ENCODE measurements around the gene FAF1.

FAF1 gene

DNA sequence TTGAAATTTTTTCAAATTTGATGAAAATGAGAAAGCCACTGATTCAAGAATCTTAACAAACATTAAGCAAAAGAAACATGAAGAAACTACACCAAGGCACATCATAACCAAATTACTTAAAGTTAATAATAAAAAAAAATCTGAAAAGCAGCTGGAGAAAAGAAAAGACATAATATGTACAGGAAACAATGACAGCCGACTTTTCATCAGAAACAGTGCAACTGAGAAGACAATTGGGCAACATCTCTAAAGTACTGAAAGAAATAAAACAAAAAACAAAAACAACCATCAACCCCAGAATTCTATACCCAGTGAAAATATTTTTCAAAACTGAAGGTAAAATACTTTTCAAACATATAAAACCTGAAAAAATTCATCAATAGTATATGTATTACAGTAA, 463.1 kb downstream of the FAF1 start:
- no peak for DNase-seq (ENCODE audit: extremely low spot score)
- TF ChIP-seq, protein P1, sequence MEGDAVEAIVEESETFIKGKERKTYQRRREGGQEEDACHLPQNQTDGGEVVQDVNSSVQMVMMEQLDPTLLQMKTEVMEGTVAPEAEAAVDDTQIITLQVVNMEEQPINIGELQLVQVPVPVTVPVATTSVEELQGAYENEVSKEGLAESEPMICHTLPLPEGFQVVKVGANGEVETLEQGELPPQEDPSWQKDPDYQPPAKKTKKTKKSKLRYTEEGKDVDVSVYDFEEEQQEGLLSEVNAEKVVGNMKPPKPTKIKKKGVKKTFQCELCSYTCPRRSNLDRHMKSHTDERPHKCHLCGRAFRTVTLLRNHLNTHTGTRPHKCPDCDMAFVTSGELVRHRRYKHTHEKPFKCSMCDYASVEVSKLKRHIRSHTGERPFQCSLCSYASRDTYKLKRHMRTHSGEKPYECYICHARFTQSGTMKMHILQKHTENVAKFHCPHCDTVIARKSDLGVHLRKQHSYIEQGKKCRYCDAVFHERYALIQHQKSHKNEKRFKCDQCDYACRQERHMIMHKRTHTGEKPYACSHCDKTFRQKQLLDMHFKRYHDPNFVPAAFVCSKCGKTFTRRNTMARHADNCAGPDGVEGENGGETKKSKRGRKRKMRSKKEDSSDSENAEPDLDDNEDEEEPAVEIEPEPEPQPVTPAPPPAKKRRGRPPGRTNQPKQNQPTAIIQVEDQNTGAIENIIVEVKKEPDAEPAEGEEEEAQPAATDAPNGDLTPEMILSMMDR (IDR thresholded peaks at IDR 0.05; ENCODE audit: control extremely low read depth, extremely low read depth, low read depth, missing control alignments), result no peak
- ChIA-PET CTCF (no interaction called here), POLR2A (no interaction called here)

DNA sequence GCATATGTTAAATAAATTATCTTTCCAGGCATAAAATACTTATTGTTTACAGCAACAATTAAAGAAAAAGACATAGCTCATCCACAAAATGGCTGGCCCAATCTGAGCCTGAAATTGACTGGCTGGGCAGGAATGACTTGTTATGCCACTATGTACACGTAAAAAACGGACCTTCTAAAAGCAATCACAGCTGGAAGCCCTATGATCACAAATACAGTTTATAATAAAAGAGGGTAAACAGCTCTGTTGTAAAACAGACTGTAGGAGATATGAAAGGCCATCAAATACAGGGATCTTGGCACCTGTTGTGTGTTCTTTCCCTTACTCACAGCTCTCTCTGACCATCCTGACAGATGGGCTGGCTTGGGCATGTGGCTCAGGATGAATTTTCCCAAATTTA, 466.4 kb downstream of the FAF1 start:
- ChIA-PET CTCF (interaction anchor here (0.7 to 2.8 kb wide), 3 partner anchors 9 to 13 kb away, joined by 3 to 9 read pairs (median 7); no protein-coding TSS in a partner anchor), POLR2A (no interaction called here)
- no peak for DNase-seq (ENCODE audit: extremely low spot score)
- TF ChIP-seq, protein P1 (IDR thresholded peaks at IDR 0.05; ENCODE audit: control extremely low read depth, extremely low read depth, low read depth, missing control alignments), result no peak

DNA sequence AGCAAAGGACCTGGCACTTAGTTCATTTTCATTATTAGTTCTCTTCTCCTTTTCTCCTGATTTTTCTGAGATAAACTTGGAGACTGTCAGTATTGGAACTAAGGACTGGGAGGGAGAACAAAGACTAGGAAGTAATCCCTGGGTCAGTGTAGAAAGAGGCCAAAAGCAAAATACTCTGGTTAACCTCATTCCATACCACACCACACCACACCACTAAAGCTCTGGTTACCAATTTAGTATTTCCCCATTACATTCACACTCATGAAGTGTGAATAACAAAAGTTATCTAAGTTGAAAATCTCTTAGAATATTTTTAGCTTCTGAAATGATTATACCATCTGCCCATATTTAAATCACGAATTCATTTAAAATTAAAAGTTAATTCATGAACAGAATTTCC, 467.9 kb downstream of the FAF1 start:
- ChIA-PET POLR2A (no interaction called here), CTCF (interaction anchor here (2.2 kb wide), 1 partner anchor 12 kb away, joined by 7 read pairs; no protein-coding TSS in a partner anchor)

DNA sequence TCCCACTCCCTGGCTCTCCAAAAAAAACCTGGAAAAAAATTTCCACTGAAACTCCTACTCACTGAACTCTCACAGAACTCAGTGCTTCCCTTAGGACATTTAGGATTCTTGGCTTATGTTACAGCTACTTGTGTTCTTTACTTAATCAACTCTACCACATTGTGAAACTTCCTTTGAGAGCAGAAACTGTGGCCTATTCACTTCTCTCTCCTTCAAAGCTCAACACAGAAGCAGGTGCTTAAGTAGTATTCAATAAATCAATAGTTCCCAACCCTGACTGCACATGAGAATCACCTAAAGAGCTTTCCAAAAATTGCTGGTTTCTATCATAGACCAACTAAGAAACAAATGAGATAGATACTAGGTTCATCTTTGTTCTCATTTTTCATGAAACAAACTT, 468.9 kb downstream of the FAF1 start:
- CTCF ChIA-PET, result interaction anchor here (0.9 to 1.7 kb wide), 5 partner anchors 11 to 754 kb away, joined by 3 to 5 read pairs (median 4); no protein-coding TSS in a partner anchor

More for the DNA sequence above, 467.9 kb downstream of the FAF1 start:
- TF ChIP-seq, protein P1 (IDR thresholded peaks at IDR 0.05; ENCODE audit: control extremely low read depth, extremely low read depth, low read depth, missing control alignments), result no peak
- DNase-seq (ENCODE audit: extremely low spot score), result no peak

GRCh38 chr1:50490640-50491039, 469.4 kb downstream of the FAF1 start:
- CTCF ChIA-PET, result interaction anchor here (0.9 to 1.7 kb wide), 5 partner anchors 10 to 754 kb away, joined by 3 to 5 read pairs (median 4); no protein-coding TSS in a partner anchor
- TF ChIP-seq, protein P1 (IDR thresholded peaks at IDR 0.05; ENCODE audit: control extremely low read depth, extremely low read depth, low read depth, missing control alignments), result no peak
- no peak for DNase-seq (ENCODE audit: extremely low spot score)
- POLR2A ChIA-PET, result no interaction called here

More for the DNA sequence above, 468.9 kb downstream of the FAF1 start:
- POLR2A ChIA-PET, result no interaction called here
- no peak for DNase-seq (ENCODE audit: extremely low spot score)
- TF ChIP-seq, protein P1 (IDR thresholded peaks at IDR 0.05; ENCODE audit: control extremely low read depth, extremely low read depth, low read depth, missing control alignments), result no peak

DNA sequence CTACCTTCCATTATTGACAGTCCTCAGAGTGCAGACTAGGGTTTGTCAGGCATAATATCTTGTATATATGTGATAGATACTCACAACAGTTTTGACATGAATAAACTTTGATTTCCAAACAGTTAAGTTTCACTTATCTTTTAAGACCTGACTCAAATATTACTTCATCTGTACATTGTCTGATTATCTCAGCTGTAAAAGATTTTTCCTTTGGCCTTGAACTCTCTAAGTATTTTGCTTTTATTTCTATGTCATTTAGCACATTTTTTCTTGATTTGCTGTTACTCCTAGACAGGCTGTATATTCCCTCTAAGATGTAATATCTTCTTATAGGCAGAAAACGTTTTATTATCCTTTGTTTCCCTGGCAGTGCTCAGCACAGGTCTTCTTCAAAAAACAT, 471.2 kb downstream of the FAF1 start:
- ChIA-PET POLR2A (no interaction called here), CTCF (interaction anchor here (1.1 kb wide), 1 partner anchor 87 kb away, joined by 3 read pairs; no protein-coding TSS in a partner anchor)
- TF ChIP-seq, protein P1 (IDR thresholded peaks at IDR 0.05; ENCODE audit: control extremely low read depth, extremely low read depth, low read depth, missing control alignments), result no peak
- no peak for DNase-seq (ENCODE audit: extremely low spot score)

All from GM10248 (cell line).